HG02943 (cell line): ENCODE measurements around the gene AAMDC.
"Not testable (repeated sequence)": the region's sequence is repeated elsewhere in the genome, so short reads cannot be mapped to it uniquely, and the experiment has no call there.

Source experiments
- ATAC-seq: cut with Tn5 transposase; IDR thresholded peaks from one replicate; pipeline ENCODE4 v1.9.1; 2021; ENCODE audit warnings: mild to moderate bottlenecking, low read depth, moderate library complexity; ENCODE audit not compliant: unreplicated experiment

AAMDC gene

GRCh38 chr11:77819921-77820564, 901 bp upstream of the AAMDC start:
- peak; percentile 12 for ATAC-seq

GRCh38 chr11:77821349-77821851, 456 bp downstream of the AAMDC start:
- ATAC-seq, result no peak

- ATAC-seq, result not testable (repeated sequence)
Measured at GRCh38 chr11:77822126-77822525, 1.2 kb downstream of the AAMDC start.

GRCh38 chr11:77823775-77824174, 2.8 kb downstream of the AAMDC start:
- ATAC-seq, result no peak

- ATAC-seq, result no peak
Measured at GRCh38 chr11:77828926-77829325, 8.0 kb downstream of the AAMDC start.

GRCh38 chr11:77833302-77833701, 12.4 kb downstream of the AAMDC start:
- no peak for ATAC-seq

GRCh38 chr11:77842441-77843121, 21.6 kb downstream of the AAMDC start:
- ATAC-seq, result no peak

- ATAC-seq, result not testable (repeated sequence)
Measured at GRCh38 chr11:77843700-77844099, 22.8 kb downstream of the AAMDC start.

- no peak for ATAC-seq
Measured at GRCh38 chr11:77851503-77851902, 30.6 kb downstream of the AAMDC start.

- no peak for ATAC-seq
Measured at GRCh38 chr11:77854838-77855237, 33.9 kb downstream of the AAMDC start.

- ATAC-seq, result not testable (repeated sequence)
Measured at GRCh38 chr11:77857906-77858457, 37.0 kb downstream of the AAMDC start.

GRCh38 chr11:77861444-77861843, 40.5 kb downstream of the AAMDC start:
- ATAC-seq, result not testable (repeated sequence)

GRCh38 chr11:77865805-77866204, 44.9 kb downstream of the AAMDC start:
- no peak for ATAC-seq

GRCh38 chr11:77866336-77866735, 45.4 kb downstream of the AAMDC start:
- ATAC-seq, result no peak

GRCh38 chr11:77868744-77869143, 47.8 kb downstream of the AAMDC start:
- no peak for ATAC-seq

GRCh38 chr11:77871855-77872254, 50.9 kb downstream of the AAMDC start:
- no peak for ATAC-seq

- no peak for ATAC-seq
Measured at GRCh38 chr11:77873345-77873744, 52.4 kb downstream of the AAMDC start.

GRCh38 chr11:77874206-77874605, 53.3 kb downstream of the AAMDC start:
- no peak for ATAC-seq

GRCh38 chr11:77876045-77876444, 55.1 kb downstream of the AAMDC start:
- no peak for ATAC-seq

- ATAC-seq, result not testable (repeated sequence)
Measured at GRCh38 chr11:77878247-77878646, 57.3 kb downstream of the AAMDC start.

GRCh38 chr11:77879218-77879617, 58.3 kb downstream of the AAMDC start:
- ATAC-seq, result no peak

- ATAC-seq, result no peak
Measured at GRCh38 chr11:77882396-77882795, 61.5 kb downstream of the AAMDC start.
